ENCODE results near the gene ZNF280B.

Gene ZNF280B, protein sequence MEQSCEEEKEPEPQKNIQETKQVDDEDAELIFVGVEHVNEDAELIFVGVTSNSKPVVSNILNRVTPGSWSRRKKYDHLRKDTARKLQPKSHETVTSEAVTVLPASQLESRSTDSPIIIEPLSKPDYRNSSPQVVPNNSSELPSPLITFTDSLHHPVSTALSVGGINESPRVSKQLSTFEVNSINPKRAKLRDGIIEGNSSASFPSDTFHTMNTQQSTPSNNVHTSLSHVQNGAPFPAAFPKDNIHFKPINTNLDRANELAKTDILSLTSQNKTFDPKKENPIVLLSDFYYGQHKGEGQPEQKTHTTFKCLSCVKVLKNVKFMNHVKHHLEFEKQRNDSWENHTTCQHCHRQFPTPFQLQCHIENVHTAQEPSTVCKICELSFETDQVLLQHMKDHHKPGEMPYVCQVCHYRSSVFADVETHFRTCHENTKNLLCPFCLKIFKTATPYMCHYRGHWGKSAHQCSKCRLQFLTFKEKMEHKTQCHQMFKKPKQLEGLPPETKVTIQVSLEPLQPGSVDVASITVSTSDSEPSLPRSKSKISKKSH

DNA sequence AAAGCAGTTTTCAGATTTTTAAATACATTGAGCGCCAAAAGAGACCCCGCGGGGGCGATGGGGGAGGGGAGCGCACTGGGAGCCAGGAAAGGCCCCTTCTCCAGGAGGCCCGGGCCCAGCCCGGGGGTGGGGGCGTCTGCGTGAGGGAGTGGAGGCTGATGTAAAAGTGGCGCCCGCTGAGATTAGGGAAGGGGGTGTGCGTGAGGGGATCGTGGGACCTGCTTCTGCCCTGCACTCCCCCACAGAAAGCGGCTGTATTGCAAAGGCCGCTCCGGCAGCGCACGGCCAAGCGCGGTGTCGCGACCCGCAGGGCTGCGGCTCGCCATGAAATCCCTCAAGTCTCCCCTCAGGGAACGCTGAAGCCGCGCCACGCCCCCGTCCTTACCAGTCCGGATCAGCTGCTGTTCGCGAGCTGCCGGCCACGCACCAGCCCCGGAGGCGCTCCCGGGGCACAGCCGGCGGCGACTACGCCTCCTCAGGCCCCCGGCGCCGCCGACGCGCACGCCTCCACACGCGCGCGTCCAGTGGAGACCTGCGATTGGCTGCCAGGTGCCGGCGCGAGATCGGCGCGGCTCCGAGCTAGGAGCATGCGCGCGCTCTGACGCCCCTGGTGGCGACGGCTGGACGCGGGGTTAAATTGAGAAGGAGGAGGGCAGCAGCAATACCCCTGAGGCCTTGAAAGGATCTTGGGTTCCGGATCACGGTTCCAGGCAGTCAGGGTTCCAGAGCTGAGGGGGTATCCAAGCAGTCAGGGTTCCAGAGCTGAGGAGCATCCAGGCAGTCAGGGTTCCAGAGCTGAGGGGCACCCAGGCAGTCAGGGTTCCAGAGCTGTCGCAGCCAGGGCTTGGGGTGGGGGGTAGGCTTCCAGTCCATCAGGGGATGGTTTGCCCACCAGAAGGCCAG is at the start of gene ZNF280B:
TSS of gene ZNF280B (minus strand) at position 469 of the 903 bp plus-strand sequence. CDS start 19,344 bp downstream, outside the sequence.
- TF ChIP-seq, protein P1, sequence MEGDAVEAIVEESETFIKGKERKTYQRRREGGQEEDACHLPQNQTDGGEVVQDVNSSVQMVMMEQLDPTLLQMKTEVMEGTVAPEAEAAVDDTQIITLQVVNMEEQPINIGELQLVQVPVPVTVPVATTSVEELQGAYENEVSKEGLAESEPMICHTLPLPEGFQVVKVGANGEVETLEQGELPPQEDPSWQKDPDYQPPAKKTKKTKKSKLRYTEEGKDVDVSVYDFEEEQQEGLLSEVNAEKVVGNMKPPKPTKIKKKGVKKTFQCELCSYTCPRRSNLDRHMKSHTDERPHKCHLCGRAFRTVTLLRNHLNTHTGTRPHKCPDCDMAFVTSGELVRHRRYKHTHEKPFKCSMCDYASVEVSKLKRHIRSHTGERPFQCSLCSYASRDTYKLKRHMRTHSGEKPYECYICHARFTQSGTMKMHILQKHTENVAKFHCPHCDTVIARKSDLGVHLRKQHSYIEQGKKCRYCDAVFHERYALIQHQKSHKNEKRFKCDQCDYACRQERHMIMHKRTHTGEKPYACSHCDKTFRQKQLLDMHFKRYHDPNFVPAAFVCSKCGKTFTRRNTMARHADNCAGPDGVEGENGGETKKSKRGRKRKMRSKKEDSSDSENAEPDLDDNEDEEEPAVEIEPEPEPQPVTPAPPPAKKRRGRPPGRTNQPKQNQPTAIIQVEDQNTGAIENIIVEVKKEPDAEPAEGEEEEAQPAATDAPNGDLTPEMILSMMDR (IDR thresholded peaks at IDR 0.05; ENCODE audit: low read depth, low read length, missing control alignments), result peak; percentile 76
- peak within 1 kb of the TSS; percentile 14 for H3K27ac ChIP-seq
- H3K4me3 ChIP-seq (ENCODE audit: low read depth, low read length), result peak within 1 kb of the TSS; percentile 79
- no peaks in the 10 kb centered on the region for H3K36me3 ChIP-seq (replicated peaks)
- peak; percentile 74 for DNase-seq
- peaks cover 6% of the 10 kb centered on the region for H3K27me3 ChIP-seq (replicated peaks)
- in situ Hi-C loops (cut with HindIII; ENCODE audit: low pct_ligation_motif_present, low sequenced_read_pairs), result no loop called here

DNA sequence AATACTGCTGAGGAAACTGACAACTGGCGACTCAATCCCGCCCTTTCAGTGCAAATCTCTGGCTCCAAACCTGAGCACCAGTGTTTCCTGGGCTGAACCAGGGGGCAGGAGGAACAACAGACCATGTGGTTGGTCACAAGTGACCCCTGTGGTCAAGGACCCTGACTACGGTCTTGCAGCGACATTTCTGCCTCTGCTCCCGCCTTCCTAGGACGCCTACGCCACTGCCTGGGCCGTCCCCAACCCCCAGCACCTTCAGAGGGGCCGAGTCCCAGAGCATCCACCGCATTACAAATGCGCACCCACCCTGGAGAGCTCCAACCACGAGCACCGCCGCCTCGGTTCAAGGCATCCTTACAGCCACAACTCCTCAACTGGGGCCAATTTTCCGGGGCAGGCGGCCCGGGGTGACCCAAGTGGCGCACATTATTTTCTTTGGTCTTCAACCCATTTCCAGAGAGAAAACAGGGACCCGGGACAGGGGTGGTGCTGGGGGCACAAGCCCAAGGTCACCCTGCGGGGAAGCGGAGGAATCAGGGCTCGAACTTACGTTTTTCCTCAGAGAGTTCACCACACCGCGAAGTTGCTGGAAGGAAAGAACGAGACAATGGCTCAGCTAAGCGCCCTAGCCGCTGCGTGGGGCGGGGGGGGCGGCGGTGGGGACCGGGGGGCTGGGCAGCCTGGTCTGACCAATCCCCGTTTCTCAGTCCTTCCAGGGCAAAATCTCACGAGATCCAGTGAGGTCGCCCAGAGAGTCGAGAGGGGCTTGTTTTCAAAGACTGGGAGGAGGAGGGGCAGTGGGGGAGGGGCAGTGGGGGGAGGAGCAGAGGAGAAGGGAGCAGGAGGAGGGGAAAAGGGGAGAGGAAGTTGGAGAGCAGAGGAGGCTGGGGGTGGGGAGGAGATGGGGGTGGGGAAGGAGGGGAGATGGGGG is 48.7 kb upstream of the ZNF280B start:
- TF ChIP-seq, protein P1 (IDR thresholded peaks at IDR 0.05; ENCODE audit: low read depth, low read length, missing control alignments), result no peak
- Histone ChIP-seq H3K36me3 (replicated peaks) (no peaks in the 10 kb centered on the region), H3K27me3 (replicated peaks) (peaks cover 23% of the 10 kb centered on the region), H3K27ac (no peak overlapping the region), H3K4me3 (ENCODE audit: low read depth, low read length) (no peak overlapping the region)
- no peak for DNase-seq
- in situ Hi-C loops (cut with HindIII; ENCODE audit: low pct_ligation_motif_present, low sequenced_read_pairs), result no loop called here

DNA sequence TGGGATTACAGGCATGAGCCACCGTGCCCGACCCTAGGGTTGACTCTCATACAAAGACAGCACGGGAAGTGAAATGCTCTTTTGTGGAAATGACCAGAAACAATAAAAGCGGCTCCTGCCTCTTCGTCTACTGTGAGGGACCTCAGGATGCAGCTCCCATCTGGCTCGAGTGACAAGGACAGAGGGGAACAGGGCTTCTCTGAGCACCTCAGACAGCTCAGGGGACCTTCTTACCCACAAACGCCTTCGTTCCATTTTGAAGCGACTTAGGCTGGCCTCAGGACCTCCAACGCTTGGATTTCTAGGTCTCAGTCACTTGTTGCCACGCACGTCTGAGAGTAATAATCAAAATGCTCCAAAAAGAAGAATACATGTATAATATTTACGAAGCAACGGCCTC is 48.0 kb upstream of the ZNF280B start:
- TF ChIP-seq, protein P1 (IDR thresholded peaks at IDR 0.05; ENCODE audit: low read depth, low read length, missing control alignments), result no peak
- H3K27me3 ChIP-seq (replicated peaks), result peaks cover 23% of the 10 kb centered on the region
- peak overlapping the region; percentile 18 for H3K27ac ChIP-seq
- no peaks in the 10 kb centered on the region for H3K36me3 ChIP-seq (replicated peaks)
- DNase-seq, result no peak
- in situ Hi-C loops (cut with HindIII; ENCODE audit: low pct_ligation_motif_present, low sequenced_read_pairs), result no loop called here
- no peak overlapping the region for H3K4me3 ChIP-seq (ENCODE audit: low read depth, low read length)

DNA sequence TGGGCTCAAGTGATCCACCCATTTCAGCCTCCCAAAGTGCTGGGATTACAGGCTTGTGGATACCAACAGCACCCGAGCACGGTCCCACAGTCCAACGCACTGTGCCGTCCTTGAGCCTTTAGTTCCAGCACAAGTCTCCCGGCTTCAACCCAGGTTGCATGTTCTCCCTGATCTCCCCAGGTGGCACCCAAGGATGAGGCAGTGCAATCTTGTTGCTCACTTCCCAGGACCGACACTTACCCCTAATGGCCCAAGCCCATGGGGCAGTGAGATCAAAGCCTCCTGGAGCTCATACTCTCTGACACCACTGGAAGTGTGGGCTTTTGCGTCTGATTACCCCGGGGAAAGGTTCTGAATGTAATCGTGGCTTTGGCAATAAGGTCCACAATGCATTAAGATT is 47.1 kb upstream of the ZNF280B start:
- H3K27me3 ChIP-seq (replicated peaks), result peaks cover 23% of the 10 kb centered on the region
- TF ChIP-seq, protein P1 (IDR thresholded peaks at IDR 0.05; ENCODE audit: low read depth, low read length, missing control alignments), result no peak
- no peak for DNase-seq
- no peak overlapping the region for H3K4me3 ChIP-seq (ENCODE audit: low read depth, low read length)
- H3K27ac ChIP-seq, result peak overlapping the region; percentile 14
- in situ Hi-C loops (cut with HindIII; ENCODE audit: low pct_ligation_motif_present, low sequenced_read_pairs), result no loop called here
- no peaks in the 10 kb centered on the region for H3K36me3 ChIP-seq (replicated peaks)

Measured in brain microvascular endothelial cell (primary cell).